NCI-H2029 (cell line): ENCODE measurements around the gene ABCG2.
"Not testable (repeated sequence)": the region's sequence is repeated elsewhere in the genome, so short reads cannot be mapped to it uniquely, and the experiment has no call there.

Experiments used
- DNase-seq: peaks from one replicate; lab custom pipeline; 2025; lab: John Stamatoyannopoulos, UW

The ABCG2 gene

DNA sequence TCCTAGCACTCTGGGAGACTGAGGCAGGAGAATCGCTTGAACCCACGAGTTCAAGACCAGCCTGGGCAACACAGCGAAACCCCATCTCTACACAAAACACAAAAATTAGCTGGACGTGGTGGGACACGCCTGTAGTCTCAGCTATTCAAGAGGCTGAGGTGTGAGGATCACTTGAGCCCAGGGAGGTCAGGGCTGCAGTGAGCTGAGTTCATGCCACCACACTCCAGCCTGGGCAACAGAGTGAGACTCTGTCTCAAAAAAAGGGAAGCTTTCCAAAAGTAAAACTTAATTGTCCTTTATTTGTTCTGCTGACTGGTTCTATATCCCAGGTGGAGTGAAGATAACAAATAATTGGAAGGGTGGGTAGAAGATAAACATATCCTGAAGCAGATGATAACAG lies 45.6 kb downstream of the ABCG2 start:
- DNase-seq, result no peak

DNA sequence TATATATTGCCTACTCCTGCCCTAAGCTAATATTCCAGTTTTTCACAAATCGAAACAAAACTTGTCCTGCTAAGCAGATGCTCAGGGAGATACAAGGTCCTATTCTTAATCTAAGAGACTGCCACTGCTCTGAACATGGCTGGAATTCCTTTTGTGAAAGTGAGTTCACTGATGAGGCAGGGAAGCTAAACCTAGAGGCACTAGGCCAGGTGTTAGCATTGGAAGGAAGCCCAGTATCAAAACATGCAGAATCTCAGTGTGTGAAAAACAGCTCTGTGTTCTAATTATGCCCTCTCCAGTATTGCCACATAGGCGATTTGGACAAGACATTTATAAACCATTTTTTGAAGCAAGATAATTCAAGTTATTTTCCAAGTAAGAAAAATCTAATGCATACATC lies 47.6 kb downstream of the ABCG2 start:
- peak; percentile 54 for DNase-seq

DNA sequence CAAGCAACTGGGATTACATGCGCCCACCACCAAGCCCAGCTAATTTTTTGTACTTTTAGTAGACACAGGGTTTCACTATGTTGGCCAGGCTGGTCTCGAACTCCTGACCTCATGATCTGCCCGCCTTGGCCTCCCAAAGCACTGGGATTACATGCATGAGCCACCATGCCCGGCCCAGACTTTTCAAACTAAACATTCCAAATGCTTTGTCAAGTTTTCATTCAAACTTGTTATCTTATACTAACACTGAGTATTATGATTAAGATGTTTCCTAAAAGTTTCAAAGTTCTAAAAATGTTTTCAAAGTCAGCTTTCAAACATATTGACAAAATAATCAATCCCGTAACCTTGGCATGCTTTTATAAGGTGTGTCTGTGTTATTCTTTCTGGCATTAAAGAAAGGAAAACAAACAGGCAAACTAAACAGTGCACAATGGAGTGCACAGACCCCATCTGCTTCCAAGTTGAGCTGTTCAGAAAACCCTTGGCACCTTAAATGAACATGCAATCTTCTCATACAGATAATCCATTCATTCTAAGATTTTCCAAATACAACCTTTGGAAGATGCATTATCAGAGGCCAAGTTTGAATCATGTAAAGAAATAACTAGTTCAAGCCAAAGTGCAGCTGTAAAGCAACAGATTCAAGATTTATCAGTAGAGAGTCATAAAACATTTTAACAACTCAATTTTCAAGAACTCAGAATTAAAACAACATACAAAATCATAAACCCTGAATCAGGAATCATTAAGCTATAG lies 49.1 kb downstream of the ABCG2 start:
- DNase-seq, result no peak

DNA sequence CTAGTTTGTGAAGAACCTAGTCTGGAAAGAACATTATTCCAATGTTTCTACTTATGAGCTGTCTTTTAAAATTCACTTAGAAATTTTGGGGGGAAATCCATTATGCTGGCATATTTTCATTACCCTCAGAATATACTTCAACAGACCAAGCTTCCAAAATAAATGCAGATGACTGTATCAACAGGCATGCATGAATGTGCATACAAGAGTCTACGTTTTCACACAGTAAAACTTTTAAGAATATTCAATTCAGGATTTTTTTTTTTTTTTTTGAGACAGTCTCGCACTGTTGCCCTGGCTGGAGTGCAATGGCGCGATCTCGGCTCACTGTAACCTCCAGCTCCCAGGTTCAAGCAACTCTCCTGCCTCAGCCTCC lies 49.7 kb downstream of the ABCG2 start:
- no peak for DNase-seq

DNA sequence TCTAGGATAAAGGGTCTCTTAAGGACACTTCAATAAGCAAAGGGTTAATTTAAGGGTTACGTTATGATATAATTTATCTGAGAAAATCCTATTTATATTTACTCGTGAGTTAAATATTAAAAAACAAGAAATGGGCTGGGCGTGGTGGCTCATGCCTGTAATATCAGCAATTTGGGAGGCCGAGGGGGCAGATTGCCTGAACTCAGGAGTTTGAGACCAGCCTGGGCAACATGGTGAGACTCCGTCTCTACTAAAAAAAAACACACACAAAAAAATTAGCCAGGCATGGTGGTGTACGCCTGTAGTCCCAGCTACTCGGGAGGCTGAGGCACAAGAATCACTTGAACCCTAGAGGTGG lies 50.4 kb downstream of the ABCG2 start:
- DNase-seq, result not testable (repeated sequence)

DNA sequence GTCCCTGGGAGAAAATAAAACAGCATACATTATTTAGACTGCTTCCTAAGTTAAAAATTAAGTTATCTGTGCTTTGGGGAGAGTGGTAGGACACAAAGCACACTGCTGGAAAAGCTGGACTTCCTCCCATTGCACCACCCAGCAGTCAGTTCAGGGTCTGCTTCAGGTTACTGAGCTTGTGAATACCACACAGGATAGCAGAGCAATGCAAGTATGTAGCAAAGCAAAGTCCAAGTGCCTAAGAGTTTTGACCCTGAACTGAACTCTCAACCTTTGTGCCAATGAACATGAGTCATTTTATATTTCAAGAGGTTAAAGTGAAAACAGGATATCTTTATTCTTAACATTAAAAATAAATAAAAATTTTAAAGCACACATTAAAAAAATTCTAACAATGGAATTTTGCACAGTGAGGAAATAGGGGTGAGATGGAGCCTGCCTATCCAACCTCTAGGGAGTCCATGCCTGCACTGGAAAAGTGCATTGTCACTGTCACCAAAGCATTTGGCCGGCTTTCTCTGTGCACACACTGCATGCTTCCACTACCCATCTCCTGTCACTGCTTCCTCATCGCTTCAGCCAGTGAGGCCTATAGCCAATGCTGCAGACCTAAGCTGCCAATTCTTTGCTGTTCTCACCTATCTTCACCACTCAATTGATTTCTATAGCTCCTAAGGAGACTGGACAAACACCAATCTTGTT lies 50.9 kb downstream of the ABCG2 start:
- no peak for DNase-seq

DNA sequence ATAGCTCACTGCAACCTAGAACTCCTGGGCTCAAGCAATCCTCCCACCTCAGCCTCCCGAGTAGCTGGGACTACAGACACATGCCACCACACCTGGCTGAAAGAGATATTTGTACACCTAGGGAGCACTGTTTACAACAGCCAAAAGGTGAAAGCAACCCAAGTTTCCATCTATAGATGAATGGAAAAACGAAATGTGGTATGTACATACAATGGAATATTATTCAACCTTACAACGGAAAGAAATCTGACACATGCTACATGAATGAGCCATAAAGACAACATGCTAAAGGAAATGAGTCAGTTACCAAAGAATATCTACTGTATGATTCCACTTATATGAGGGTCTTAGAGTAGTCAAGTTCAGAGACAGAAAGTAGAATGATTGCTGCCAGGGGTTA lies 52.2 kb downstream of the ABCG2 start:
- no peak for DNase-seq

DNA sequence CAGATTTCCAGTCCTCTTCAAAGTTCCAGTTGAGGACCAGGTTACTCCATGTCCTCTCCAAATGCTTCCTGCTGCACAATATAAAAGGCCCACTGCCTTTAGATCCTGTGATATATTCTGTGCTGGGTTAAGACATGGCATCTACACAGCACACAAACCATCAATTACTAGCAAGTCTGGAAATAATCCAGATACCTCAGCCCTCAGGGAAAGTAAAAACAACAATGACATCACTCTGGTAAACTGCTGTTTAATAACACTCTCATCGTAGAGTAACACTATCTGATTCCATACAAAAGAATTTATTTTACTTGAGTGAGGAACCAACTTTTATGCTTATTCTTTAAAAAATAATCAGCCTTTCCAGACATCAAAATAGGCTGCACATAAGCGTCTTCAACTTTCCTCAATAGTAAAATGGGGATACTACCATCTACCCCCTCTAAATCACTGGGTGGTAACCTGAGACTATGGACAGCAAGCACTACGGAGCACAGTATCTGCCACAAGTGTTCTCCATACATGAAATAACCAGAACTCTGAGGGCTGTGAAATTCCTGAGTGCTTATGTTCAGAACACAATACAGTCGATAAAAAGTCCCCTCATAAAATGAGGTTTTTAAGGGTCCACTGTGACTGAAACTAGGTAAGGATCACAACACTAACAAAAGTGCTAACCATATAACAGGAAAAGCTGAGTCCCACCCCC lies 53.4 kb downstream of the ABCG2 start:
- peak; percentile 47 for DNase-seq

DNA sequence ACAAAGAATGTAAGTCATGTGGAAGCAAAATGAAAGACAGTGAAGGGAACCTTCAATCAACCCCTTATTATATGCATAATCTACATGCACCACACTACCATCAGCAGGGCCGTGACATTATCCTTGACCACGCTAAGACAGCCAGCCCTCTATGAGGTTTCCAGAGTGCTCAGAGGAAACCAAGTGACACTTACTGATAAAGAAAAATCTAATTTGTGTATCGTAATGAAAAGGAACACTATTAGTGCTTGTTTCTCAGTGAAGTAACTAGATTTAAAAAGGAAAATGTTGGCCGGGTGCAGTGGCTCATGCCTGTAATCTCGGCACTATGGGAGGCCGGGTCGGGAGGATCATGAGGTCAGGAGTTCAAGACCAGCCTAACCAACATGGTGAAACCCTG lies 56.4 kb downstream of the ABCG2 start:
- no peak for DNase-seq

DNA sequence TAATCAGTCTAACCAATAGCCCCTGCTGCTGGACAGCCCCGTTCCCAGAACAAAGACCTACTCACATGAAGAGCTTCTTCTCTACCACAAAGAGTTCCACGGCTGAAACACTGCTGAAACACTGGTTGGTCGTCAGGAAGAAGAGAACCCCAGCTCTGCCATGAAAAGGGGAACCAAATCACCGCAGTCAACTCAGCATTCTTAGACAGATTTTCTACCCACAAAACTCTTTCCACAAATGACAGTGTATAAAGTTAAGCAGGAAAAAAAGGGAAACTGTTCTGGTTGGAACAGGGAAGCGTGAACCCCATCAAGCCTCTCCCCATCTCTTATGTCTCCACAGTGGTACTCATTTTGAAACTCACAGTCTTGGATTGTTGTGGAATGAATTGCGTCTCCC lies 57.3 kb downstream of the ABCG2 start:
- DNase-seq, result no peak

DNA sequence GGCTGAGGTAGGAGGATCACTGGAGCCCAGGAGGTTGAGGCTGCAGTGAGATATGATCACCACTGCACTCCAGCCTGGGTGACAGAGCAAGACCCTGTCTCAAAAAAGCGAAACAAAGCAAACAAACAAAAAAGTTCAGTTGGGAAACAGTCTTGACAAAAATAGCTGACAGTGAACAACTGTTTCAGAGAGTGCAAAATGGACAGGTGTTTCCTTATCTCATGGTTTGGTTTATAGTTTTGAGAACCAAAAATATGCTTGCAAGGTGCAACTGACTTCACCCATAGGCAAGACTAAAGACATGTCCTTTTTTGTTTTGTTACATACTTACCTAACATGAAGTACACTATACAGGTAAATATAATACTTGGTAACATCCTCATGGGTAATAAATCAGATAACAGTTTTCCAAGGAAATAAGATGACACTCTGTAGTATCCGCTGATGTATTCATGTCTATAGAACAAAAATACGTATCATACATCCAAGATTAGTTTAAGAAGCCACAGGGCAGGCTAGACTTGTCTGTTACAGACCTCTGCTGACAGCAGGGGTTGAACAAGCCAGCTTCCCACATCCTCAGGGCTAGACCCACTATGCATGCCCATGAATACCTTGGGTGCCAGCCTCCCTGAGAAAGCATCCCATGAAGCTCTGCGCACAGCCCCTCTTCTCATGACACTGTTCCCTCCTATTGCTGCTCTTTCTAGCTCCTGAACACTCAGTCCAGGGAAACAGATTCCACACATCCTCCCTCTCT lies 59.3 kb downstream of the ABCG2 start:
- no peak for DNase-seq

DNA sequence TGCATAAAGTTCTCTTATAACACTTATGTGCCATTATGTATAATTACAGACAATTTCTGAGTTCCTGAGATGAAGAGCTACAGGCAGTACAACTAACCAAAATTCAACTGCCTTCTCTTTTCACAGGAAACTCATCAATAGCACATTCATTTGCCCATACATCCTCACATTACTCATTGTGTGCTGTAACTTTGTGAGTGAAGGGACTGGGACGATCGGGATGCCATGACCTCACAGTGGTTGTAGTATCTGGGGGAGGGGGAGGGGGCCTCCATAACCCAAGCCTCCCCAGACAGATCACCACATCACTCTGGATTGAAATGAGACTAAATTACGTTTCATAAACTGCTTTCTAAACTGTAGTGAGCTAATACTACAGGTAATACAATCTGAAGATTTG lies 60.7 kb downstream of the ABCG2 start:
- DNase-seq, result no peak

DNA sequence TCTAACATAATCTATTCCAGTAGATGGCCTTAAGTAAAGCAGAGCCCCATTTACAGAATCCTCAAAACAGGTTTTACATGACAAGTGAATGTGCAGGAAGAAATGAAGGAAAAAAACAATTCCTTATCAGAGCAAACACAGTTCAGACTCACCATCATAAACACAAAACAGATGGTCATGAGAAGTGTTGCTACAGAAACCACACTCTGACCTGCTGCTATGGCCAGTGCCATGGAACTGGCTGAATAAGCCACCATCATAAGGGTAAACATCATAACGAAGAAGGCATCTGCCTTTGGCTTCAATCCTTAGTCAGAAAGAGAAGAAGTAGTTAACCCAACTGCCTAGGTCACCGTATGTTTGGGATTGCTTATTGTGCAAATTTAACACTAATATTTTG lies 61.1 kb downstream of the ABCG2 start:
- no peak for DNase-seq

DNA sequence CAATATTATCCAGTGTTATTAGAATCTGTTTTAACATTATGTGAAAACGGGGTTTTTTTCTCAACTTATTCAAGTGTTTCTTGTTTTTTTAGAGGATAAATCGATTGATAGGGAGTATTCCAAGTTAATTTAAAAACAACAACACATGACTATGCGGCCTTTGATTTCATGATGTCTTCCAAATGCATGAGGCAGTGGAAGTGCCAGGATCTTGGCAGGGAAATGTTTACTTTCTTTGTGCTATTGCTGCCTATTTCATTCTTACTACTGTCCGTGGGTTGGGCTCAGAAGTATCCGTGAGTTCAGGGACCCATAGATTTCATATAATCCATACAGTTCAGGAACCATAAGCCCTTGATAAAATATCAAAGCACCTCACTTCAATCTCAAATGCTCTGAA lies 64.6 kb downstream of the ABCG2 start:
- no peak for DNase-seq

DNA sequence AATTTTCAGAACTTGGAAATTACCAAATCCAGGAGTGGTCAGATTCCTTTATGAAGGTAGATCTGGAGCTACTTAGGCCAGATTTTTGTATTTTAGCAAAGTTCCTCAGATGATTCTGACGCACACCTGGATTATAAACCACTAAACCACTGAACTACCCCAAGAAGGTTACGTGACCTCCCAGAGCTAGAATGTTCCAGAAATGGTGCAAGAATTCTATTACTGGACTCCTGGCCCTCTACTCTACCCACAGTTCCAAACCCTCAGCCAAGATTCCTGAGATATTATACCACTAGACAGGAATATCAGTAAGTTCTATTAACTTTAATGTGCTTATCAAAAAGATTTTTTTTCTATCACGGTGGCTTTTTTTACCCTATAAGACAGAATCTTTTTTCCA lies 67.1 kb downstream of the ABCG2 start:
- DNase-seq, result no peak

DNA sequence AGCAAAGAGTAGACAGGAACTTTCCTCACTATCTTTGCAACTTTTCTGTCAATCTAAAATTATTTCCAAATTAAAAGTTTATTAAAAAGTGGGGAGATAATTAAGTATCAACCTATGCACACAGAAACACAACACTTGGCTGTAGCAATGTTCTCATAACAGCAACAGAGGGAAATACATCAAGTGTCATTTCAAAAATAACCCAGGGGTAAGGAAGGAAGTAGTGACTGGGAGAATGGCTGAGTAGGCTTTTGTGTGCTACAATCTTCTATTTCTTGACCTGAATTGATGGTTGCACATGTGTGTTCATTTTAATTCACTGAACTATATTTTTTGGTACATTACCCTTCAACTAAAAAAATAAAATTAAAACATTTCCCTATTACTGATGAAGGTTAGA lies 67.5 kb downstream of the ABCG2 start:
- no peak for DNase-seq

DNA sequence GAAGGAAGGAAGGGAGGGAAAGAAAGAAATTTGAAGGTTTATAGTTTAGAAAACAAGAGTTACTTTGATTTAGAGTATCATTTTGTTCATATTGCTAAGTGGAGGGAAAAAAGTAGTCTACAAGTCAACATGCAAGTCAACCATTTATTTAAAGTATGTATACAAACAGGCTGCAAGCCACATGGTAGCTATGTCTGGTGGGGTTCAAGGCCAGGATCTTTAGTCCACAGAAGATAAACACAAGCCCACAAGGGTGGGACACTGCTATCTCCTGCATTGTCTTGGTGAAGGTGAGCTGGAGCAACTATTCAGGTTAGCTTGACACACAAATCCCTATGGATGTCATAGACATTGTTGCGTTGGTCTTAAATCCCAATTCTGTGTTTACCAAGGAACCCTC lies 71.4 kb downstream of the ABCG2 start:
- DNase-seq, result no peak

DNA sequence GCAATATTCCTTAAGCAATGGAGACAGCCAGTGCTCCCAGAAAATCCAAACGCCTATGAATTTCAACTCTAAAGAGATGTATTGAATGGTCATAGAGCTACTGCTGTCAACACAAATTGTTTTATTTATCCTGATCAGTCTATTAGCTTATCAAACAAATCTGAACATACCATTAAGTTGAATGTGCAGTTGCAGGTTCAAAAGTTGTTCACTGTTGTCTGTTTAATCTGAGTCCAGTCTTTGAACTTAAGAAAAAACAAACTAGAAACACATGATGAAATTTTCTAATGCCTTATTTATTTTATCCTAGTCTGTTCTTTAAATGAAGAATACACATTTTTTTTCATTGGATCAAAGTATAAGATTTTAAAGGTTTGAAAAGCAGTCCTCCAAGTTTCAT lies 77.8 kb downstream of the ABCG2 start:
- no peak for DNase-seq

DNA sequence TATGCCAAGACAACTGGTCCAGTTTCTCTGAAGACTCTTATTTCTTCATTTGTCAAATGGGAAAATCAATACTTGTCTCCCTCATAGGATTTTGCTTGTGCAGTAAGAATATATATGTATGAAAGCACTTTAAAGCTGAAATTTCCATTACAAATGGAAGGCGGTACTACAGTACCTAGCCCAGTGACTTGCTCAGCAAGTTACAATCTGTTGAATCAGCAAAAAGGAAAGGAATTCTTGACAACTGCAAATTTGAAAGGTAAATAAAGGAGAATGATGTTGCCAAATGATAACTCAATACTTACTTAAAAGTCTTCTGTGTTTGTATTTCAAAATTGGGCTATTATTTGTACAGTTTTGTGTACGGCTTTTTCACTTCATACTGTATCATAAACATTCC lies 79.9 kb downstream of the ABCG2 start:
- no peak for DNase-seq

DNA sequence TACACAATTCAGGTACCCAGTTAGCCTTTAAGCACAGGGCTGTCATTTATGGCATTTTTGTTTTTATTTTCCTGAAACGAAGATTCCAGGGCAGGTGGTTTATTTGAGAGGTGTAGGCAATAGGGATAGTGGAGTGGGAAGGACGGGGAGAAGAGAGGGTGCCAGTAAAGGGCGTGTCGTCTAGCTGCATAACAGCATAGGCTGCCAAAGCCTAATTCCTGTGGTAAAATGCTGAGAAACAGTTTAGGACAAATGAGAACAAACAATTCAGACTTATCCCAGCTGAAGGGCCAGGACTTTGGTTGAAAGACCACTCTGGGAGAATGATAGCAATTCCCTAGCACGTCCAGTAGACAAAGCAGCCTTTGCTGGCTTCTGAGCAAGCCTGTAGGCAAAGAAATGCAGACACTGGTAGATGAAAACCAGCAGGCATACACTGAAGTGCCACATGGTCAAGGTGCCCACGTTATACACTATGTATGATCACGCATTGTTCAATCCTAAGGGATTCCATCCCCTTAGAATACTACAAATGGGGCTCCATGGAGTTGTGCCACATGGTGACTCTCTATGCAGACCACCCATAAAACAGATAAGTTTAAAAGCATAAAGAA lies 80.4 kb downstream of the ABCG2 start:
- DNase-seq, result no peak

DNA sequence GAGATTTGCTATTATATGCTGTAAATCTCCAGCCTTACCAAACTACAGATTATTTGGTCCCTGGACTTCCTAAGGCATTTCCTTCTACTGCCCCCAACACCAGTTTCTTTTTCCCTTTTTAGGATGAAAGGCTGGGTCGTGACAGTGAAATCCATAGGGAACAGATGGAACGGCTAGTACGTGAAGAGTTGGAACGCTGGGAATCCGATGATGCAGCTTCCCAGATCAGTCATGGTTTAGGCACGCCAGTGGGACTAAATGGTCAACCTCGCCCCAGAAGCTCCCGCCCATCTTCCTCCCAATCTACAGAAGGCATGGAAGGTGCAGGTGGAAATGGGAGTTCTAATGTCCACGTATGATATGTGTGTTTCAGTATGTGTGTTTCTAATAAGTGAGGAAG lies 83.1 kb downstream of the ABCG2 start:
- DNase-seq, result no peak

DNA sequence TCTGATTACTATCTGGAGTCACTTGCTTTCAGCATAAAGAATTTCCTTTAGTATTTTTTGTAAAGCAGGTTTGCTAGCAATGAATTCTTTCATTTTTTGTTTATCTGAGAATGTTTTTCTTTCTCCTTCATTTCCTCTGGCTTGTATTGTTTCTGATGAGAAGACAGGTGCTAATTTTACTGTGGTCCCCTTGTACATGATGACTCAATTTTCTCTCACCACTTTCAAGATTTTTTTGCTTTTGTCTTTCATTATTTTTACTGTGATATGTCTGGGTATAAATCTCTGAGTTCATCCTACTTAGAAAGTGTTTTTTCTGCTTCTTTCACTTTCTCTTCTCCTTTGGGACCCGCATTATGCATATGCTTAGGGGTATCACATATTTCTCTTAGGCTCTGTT lies 88.4 kb downstream of the ABCG2 start:
- DNase-seq, result no peak
